ENCODE data around the gene CASK. TPM values are rescaled to one million over a fixed set of nuclear protein-coding genes. Genes with fewer than 3 reads are reported as not detected.

CASK gene
- total RNA-seq, 2 experiments from 2014 or later: 39.9 to 44.6 TPM

DNA sequence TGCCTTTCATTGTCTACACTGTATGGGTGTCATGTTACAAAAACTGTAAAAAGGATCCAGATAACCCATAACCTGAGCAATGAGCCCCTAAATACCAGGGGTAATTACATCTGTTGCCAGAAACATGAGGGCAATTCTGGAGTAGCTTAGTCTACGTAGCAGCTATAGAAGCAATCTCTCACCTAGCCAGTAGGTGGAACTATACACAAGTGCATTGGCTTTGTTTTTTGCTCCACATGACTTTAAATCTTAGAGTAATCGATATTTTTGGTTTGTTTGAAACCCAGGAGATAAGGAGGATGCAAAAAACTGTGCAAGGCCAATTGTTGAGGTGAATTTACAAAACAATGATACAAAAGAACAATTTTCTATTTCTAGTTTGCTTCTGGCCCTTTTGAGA is 141.9 kb downstream of the CASK start:
- CTCF ChIA-PET: interaction anchor here (0.7 to 1.5 kb wide), 8 partner anchors 15 to 1969 kb away, joined by 3 to 4 read pairs (median 4); no protein-coding TSS in a partner anchor
- H3K4me3 ChIP-seq (ENCODE audit: low read length): no peak overlapping the region
- POLR2A ChIA-PET: interaction anchor here (1.0 kb wide), 1 partner anchor 1161 kb away, joined by 4 read pairs; no protein-coding TSS in a partner anchor
- no peak overlapping the region for H3K4me3 Mint-ChIP-seq
- H3K27ac ChIP-seq (ENCODE audit: low read depth in 1 of 2, low read length in 2 of 2): no peak overlapping the region
- H3K9me3 ChIP-seq (ENCODE audit: control insufficient read depth in 1 of 2, insufficient read depth in 1 of 2, low read length in 2 of 2): no peaks in the 10 kb centered on the region
- H3K27me3 ChIP-seq (ENCODE audit: control insufficient read depth in 1 of 2, insufficient read depth in 2 of 2, low read length in 2 of 2): no peaks in the 10 kb centered on the region
- no peaks in the 10 kb centered on the region for H3K4me1 ChIP-seq (ENCODE audit: insufficient read depth, low read length)
- H3K36me3 Mint-ChIP-seq (ENCODE audit: low read depth): peaks cover 10% of the 10 kb centered on the region
- peak; percentile 43 for ATAC-seq (ENCODE audit: poor library complexity)
- H3K4me1 Mint-ChIP-seq (ENCODE audit: low read depth): peaks cover 17% of the 10 kb centered on the region
- TF ChIP-seq, protein P1, sequence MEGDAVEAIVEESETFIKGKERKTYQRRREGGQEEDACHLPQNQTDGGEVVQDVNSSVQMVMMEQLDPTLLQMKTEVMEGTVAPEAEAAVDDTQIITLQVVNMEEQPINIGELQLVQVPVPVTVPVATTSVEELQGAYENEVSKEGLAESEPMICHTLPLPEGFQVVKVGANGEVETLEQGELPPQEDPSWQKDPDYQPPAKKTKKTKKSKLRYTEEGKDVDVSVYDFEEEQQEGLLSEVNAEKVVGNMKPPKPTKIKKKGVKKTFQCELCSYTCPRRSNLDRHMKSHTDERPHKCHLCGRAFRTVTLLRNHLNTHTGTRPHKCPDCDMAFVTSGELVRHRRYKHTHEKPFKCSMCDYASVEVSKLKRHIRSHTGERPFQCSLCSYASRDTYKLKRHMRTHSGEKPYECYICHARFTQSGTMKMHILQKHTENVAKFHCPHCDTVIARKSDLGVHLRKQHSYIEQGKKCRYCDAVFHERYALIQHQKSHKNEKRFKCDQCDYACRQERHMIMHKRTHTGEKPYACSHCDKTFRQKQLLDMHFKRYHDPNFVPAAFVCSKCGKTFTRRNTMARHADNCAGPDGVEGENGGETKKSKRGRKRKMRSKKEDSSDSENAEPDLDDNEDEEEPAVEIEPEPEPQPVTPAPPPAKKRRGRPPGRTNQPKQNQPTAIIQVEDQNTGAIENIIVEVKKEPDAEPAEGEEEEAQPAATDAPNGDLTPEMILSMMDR (IDR thresholded peaks at IDR 0.05): peak; percentile 69
- no peaks in the 10 kb centered on the region for H3K9me3 Mint-ChIP-seq
- peaks cover 15% of the 10 kb centered on the region for H3K36me3 ChIP-seq (ENCODE audit: insufficient read depth, low read length)
- DNase-seq: peak in 3 of 14 experiments; percentile 40 to 66 (median 61)
- intact Hi-C loops (cut with DNase I, micrococcal nuclease): loop anchor here (1.0 to 5.0 kb wide), 4 partner anchors 1777 to 1971 kb away; no protein-coding TSS in a partner anchor
- H3K27ac Mint-ChIP-seq: no peak overlapping the region
- H3K27me3 Mint-ChIP-seq: no peaks in the 10 kb centered on the region

GRCh38 chrX:41779941-41780340 is 143.4 kb downstream of the CASK start:
- Mint-ChIP-seq H3K9me3 (no peaks in the 10 kb centered on the region), H3K4me1 (ENCODE audit: low read depth) (peaks cover 20% of the 10 kb centered on the region), H3K4me3 (no peak overlapping the region), H3K36me3 (ENCODE audit: low read depth) (peaks cover 5% of the 10 kb centered on the region), H3K27ac (no peak overlapping the region), H3K27me3 (no peaks in the 10 kb centered on the region)
- intact Hi-C loops (cut with DNase I, micrococcal nuclease): loop anchor here in 1 of 2 experiments (2.0 to 5.0 kb wide), 2 partner anchors 1779 to 1972 kb away; no protein-coding TSS in a partner anchor
- H3K36me3 ChIP-seq (ENCODE audit: insufficient read depth, low read length): peaks cover 6% of the 10 kb centered on the region
- H3K4me3 ChIP-seq (ENCODE audit: low read length): no peak overlapping the region
- H3K9me3 ChIP-seq (ENCODE audit: control insufficient read depth in 1 of 2, insufficient read depth in 1 of 2, low read length in 2 of 2): no peaks in the 10 kb centered on the region
- ATAC-seq (ENCODE audit: poor library complexity): no peak
- H3K4me1 ChIP-seq (ENCODE audit: insufficient read depth, low read length): no peaks in the 10 kb centered on the region
- TF ChIP-seq, protein P1 (IDR thresholded peaks at IDR 0.05): no peak
- no peaks in the 10 kb centered on the region for H3K27me3 ChIP-seq (ENCODE audit: control insufficient read depth in 1 of 2, insufficient read depth in 2 of 2, low read length in 2 of 2)
- no peak overlapping the region for H3K27ac ChIP-seq (ENCODE audit: low read depth in 1 of 2, low read length in 2 of 2)
- ChIA-PET CTCF (no interaction called here), POLR2A (no interaction called here)
- DNase-seq: no peak

- Histone ChIP-seq H3K4me1 (ENCODE audit: insufficient read depth, low read length) (no peaks in the 10 kb centered on the region), H3K9me3 (ENCODE audit: control insufficient read depth in 1 of 2, insufficient read depth in 1 of 2, low read length in 2 of 2) (no peaks in the 10 kb centered on the region), H3K36me3 (ENCODE audit: insufficient read depth, low read length) (peaks cover 6% of the 10 kb centered on the region), H3K27me3 (ENCODE audit: control insufficient read depth in 1 of 2, insufficient read depth in 2 of 2, low read length in 2 of 2) (no peaks in the 10 kb centered on the region), H3K4me3 (ENCODE audit: low read length) (no peak overlapping the region), H3K27ac (ENCODE audit: low read depth in 1 of 2, low read length in 2 of 2) (no peak overlapping the region)
- H3K27me3 Mint-ChIP-seq: no peaks in the 10 kb centered on the region
- H3K9me3 Mint-ChIP-seq: no peaks in the 10 kb centered on the region
- ChIA-PET CTCF (no interaction called here), POLR2A (no interaction called here)
- peaks cover 20% of the 10 kb centered on the region for H3K4me1 Mint-ChIP-seq (ENCODE audit: low read depth)
- ATAC-seq (ENCODE audit: poor library complexity): no peak
- DNase-seq: no peak
- no peak overlapping the region for H3K4me3 Mint-ChIP-seq
- TF ChIP-seq, protein P1 (IDR thresholded peaks at IDR 0.05): no peak
- intact Hi-C loops (cut with DNase I, micrococcal nuclease): no loop called here
- H3K36me3 Mint-ChIP-seq (ENCODE audit: low read depth): peaks cover 5% of the 10 kb centered on the region
- H3K27ac Mint-ChIP-seq: peak overlapping the region; percentile 14
Observed at GRCh38 chrX:41779030-41779564, 144.3 kb downstream of the CASK start.
